Esophagus squamous epithelium (tissue), 4 donors: ENCODE results near the gene ABCG2.

Experiments
- CTCF ChIP-seq, 6 experiments: fragments of 450-650 bp in 4 of 6; fragments of 200-600 bp in 2 of 6; sonication (generic) in 2 of 6; IDR thresholded peaks; one replicate each; pipeline ENCODE4 v1.5.1; 2016 to 2019; ENCODE audit warnings: antibody characterized with exemption in 6 of 6, mild to moderate bottlenecking in 4 of 6, moderate library complexity in 4 of 6
- POLR2A ChIP-seq, 4 donors: fragments of 450-650 bp; IDR thresholded peaks; one replicate each; pipeline ENCODE4 v1.6.1; 2017; ENCODE audit warnings: antibody characterized with exemption in 4 of 4, mild to moderate bottlenecking in 4 of 4, moderate library complexity in 3 of 4

GRCh38 chr4:88130544-88131305 is 27.7 kb downstream of the ABCG2 start:
- no peak for TF ChIP-seq CTCF (IDR thresholded peaks at IDR 0.05)
- no peak for TF ChIP-seq POLR2A (IDR thresholded peaks at IDR 0.05)
